A549 (cell line): ENCODE results near the gene IP6K1. TPM values are rescaled to one million over a fixed set of nuclear protein-coding genes. Genes with fewer than 3 reads are reported as not detected.

Experiments
- ATAC-seq, 2 experiments: fragments of 200-7000 bp in 1 of 2; fragments of >200 bp in 1 of 2; cut with Nextera tagmentation in 1 of 2; cut with Tn5 transposase in 1 of 2; 3 replicates each; pipeline versions ENCODE4 v1.8.0 to v1.9.1; 2018 to 2020; ENCODE audit warnings: mild to moderate bottlenecking in 1 of 2, moderate library complexity in 1 of 2
- CTCF ChIA-PET: fragments of 300-600 bp; sonication (Branson Sonifier 250); formaldehyde crosslinking; extraction: SDS; loops from one replicate; lab custom pipeline; 2021; ENCODE audit warnings: antibody characterized with exemption, inconsistent platforms; lab: Yijun Ruan, JAX
- POLR2A ChIA-PET: fragments of 350-600 bp; formaldehyde crosslinking; extraction: SDS; loops from one replicate; lab custom pipeline; 2021; ENCODE audit warnings: antibody characterized with exemption, inconsistent platforms; lab: Yijun Ruan, JAX
- DNase-seq, 2 experiments: peaks; one replicate each; pipeline versions ENCODE4 v3.0.0 to v3.0.0-alpha.2; 2011 to 2016; ENCODE audit warnings: low read depth in 1 of 2, low spot score in 1 of 2
- FAIRE-seq: peaks from 2 replicates; lab custom pipeline; 2011; peaks lifted over from hg19 to GRCh38; lab: Jason Lieb, UNC
- H3K27ac ChIP-seq, 2 experiments: fragments of >200 bp; sonication (Bioruptor Twin); formaldehyde crosslinking; 3 replicates each; pipeline ENCODE4 v1.5.1; 2016 to 2017
- H3K4me1 ChIP-seq: fragments of >200 bp; sonication (Bioruptor Twin); formaldehyde crosslinking; 3 replicates; pipeline ENCODE4 v1.6.1; 2016
- H3K4me2 ChIP-seq: fragments of >200 bp; sonication (Bioruptor Twin); formaldehyde crosslinking; 3 replicates; pipeline ENCODE4 v1.6.1; 2016
- H3K4me3 ChIP-seq: fragments of >200 bp; sonication (Bioruptor Twin); formaldehyde crosslinking; 3 replicates; pipeline ENCODE4 v1.5.1; 2016
- H3K9me3 ChIP-seq: fragments of >200 bp; sonication (Bioruptor Twin); formaldehyde crosslinking; 3 replicates; pipeline ENCODE4 v1.6.1; 2016
- ATOH8 ChIP-seq: fragments of 250-450 bp; sonication (Bioruptor Pico); IDR thresholded peaks from 2 replicates; pipeline ENCODE4 v1.5.0; 2020; ENCODE audit warnings: low read depth, mild to moderate bottlenecking, moderate library complexity
- BHLHE40 ChIP-seq: IDR thresholded peaks from 2 replicates; pipeline ENCODE4 v1.6.1; 2012; ENCODE audit warnings: low read depth, low read length, inconsistent platforms
- CTCF ChIP-seq: fragments of >200 bp; sonication (Bioruptor Twin); formaldehyde crosslinking; IDR thresholded peaks from 3 replicates; pipeline ENCODE4 v1.5.1; 2016
- FOSL2 ChIP-seq, 2 experiments: fragments of 450-650 bp in 1 of 2; fragments of >200 bp in 1 of 2; sonication (Bioruptor Twin) in 1 of 2; formaldehyde crosslinking; IDR thresholded peaks; 2 replicates each; pipeline versions ENCODE4 v1.5.0 to v1.6.1; 2016 to 2020; ENCODE audit warnings: mild to moderate bottlenecking in 1 of 2, moderate library complexity in 1 of 2
- GATA3 ChIP-seq: IDR thresholded peaks from 2 replicates; pipeline ENCODE4 v1.6.1; 2012; ENCODE audit warnings: borderline replicate concordance
- HEYL ChIP-seq: fragments of 250-450 bp; sonication (Bioruptor Pico); IDR thresholded peaks from 2 replicates; pipeline ENCODE4 v1.8.0; 2021; ENCODE audit warnings: mild to moderate bottlenecking, moderate library complexity
- HMGXB4 ChIP-seq: fragments of 250-450 bp; sonication (Bioruptor Pico); IDR thresholded peaks from 2 replicates; pipeline ENCODE4 v1.5.0; 2021; ENCODE audit warnings: mild to moderate bottlenecking, moderate library complexity, borderline replicate concordance
- HOXA7 ChIP-seq: fragments of 250-450 bp; sonication (Bioruptor Pico); IDR thresholded peaks from 2 replicates; pipeline ENCODE4 v1.5.0; 2020; ENCODE audit warnings: mild to moderate bottlenecking, moderate library complexity
- MAFK ChIP-seq: fragments of 450-650 bp; IDR thresholded peaks from 2 replicates; pipeline ENCODE4 v1.6.1; 2014; ENCODE audit not compliant: partially characterized antibody
- MAX ChIP-seq: IDR thresholded peaks from 2 replicates; pipeline ENCODE4 v1.6.1; 2012
- POLR2A ChIP-seq: IDR thresholded peaks from 2 replicates; pipeline ENCODE4 v1.6.1; 2012; ENCODE audit warnings: mild to moderate bottlenecking, low read length
- POLR2AphosphoS2 ChIP-seq: conservative IDR thresholded peaks from 2 replicates; pipeline ENCODE4 v1.6.1; 2012; ENCODE audit warnings: low read length, improper control_type of control experiment, inconsistent platforms
- RARB ChIP-seq: fragments of 250-450 bp; sonication (Bioruptor Pico); IDR thresholded peaks from 2 replicates; pipeline ENCODE4 v1.8.0; 2021; ENCODE audit warnings: mild to moderate bottlenecking, moderate library complexity
- RFX5 ChIP-seq: fragments of 450-650 bp; IDR thresholded peaks from 2 replicates; pipeline ENCODE4 v1.7.1; 2014; ENCODE audit warnings: antibody characterized with exemption, mild to moderate bottlenecking, moderate library complexity
- SMC3 ChIP-seq: fragments of >200 bp; sonication (Bioruptor Twin); formaldehyde crosslinking; IDR thresholded peaks from 3 replicates; pipeline ENCODE4 v1.6.1; 2018; ENCODE audit warnings: inconsistent platforms
- SREBF2 ChIP-seq: fragments of 450-650 bp; IDR thresholded peaks from 2 replicates; pipeline ENCODE4 v1.6.1; 2014; ENCODE audit warnings: mild to moderate bottlenecking, moderate library complexity
- TP53 ChIP-seq: fragments of 250-450 bp; sonication (Bioruptor Pico); IDR thresholded peaks from 2 replicates; pipeline ENCODE4 v1.5.0; 2021; ENCODE audit warnings: mild to moderate bottlenecking, moderate library complexity
- ZNF302 ChIP-seq: fragments of 250-450 bp; sonication (Bioruptor Pico); IDR thresholded peaks from 2 replicates; pipeline ENCODE4 v1.9.0; 2021; ENCODE audit warnings: inconsistent platforms, mild to moderate bottlenecking, moderate library complexity
- WGBS: methylation state at CpG from one replicate; pipeline ENCODE4 v1.1.6; 2017; ENCODE audit errors: missing lambda C conversion rate; 5-methylcytosine and 5-hydroxymethylcytosine counted together
- polyA plus RNA-seq, 4 experiments: library from polyadenylated mRNA; depleted of rRNA in 3 of 4; stranded (reverse); fragments of >200 nt; fragmentation: RNase III in 1 of 4; extraction: RNeasy Plus Mini Kit Qiagen cat#74134 plus additional on column Dnase treatment in 1 of 4; gene quantifications; 2 replicates in 3 of 4; 3 replicates in 1 of 4; pipeline ENCODE4 v1.2.3, GENCODE V29; 2011 to 2017
- TF ChIP-seq, protein P1 (sequence below): fragments of 450-650 bp; IDR thresholded peaks from 2 replicates; pipeline ENCODE4 v1.6.1; 2014; ENCODE audit warnings: antibody characterized with exemption

IP6K1 gene
- polyA plus RNA-seq, 2 of the 4 experiments (the other 2 are of a cell fraction), result 16.2 to 22.2 TPM

DNA sequence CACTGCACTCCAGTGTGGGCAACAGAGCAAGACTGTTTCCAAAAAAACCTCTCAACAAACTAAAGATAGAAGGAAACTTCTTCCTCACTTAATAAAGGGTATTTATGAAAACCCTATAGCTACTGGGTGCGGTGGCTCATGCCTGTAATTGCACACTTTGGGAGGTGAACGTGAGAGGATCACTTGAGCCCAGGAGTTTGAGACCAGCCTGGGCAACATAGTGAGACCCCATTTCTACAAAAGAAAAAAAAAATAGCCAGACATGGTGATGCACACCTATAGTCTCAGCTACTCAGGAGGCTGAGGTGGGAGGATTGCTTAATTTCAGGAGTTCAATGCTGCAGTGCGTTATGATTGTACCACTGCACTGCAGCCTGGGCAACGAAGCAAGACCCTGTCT is 22.4 kb downstream of the IP6K1 start:
- no peak for TF ChIP-seq MAFK
- TF ChIP-seq BHLHE40, result no peak
- no peak for TF ChIP-seq CTCF
- TF ChIP-seq, all 56 proteins: peak for 0
- DNase-seq, result no peak
- no peak for FAIRE-seq
- ChIA-PET CTCF (interaction anchor here (0.5 kb wide), 1 partner anchor 25 kb away, joined by 3 read pairs; no protein-coding TSS in a partner anchor), POLR2A (no interaction called here)
- ATAC-seq, result no peak
- H3K4me3 ChIP-seq, result no peak overlapping the region
- H3K27ac ChIP-seq, result no peak overlapping the region
- no peaks in the 10 kb centered on the region for H3K9me3 ChIP-seq
- no peak overlapping the region for H3K4me2 ChIP-seq
- H3K4me1 ChIP-seq, result no peaks in the 10 kb centered on the region
- 94% methylated on average over 4 of the region's 4 CpGs for whole genome bisulfite sequencing

GRCh38 chr3:49761661-49762060 is 24.7 kb downstream of the IP6K1 start:
- Histone ChIP-seq H3K4me1 (no peaks in the 10 kb centered on the region), H3K9me3 (no peaks in the 10 kb centered on the region), H3K4me3 (no peak overlapping the region), H3K4me2 (no peak overlapping the region), H3K27ac (no peak overlapping the region)
- TF ChIP-seq MAX (no peak), POLR2AphosphoS2 (no peak), ATOH8 (CRISPR knock-in tag) (no peak), RARB (CRISPR knock-in tag) (no peak), ZNF302 (CRISPR knock-in tag) (no peak), SMC3 (no peak), RFX5 (no peak), GATA3 (no peak)
- TF ChIP-seq, protein P1, sequence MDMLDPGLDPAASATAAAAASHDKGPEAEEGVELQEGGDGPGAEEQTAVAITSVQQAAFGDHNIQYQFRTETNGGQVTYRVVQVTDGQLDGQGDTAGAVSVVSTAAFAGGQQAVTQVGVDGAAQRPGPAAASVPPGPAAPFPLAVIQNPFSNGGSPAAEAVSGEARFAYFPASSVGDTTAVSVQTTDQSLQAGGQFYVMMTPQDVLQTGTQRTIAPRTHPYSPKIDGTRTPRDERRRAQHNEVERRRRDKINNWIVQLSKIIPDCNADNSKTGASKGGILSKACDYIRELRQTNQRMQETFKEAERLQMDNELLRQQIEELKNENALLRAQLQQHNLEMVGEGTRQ, result no peak
- FAIRE-seq (no peak), DNase-seq (no peak), ATAC-seq (no peak)
- POLR2A ChIA-PET, result no interaction called here
- 90% methylated on average over 3 of the region's 3 CpGs for WGBS
- CTCF ChIA-PET, result no interaction called here

GRCh38 chr3:49759226-49759625 is 27.1 kb downstream of the IP6K1 start:
- Histone ChIP-seq H3K4me2 (no peak overlapping the region), H3K9me3 (no peaks in the 10 kb centered on the region), H3K4me1 (no peaks in the 10 kb centered on the region), H3K27ac (no peak overlapping the region), H3K4me3 (no peak overlapping the region)
- ChIA-PET CTCF (interaction anchor here (1.0 kb wide), 1 partner anchor 171 kb away, joined by 3 read pairs; no protein-coding TSS in a partner anchor), POLR2A (no interaction called here)
- whole genome bisulfite sequencing, result 26% methylated on average over 1 of the region's 1 CpG
- TF ChIP-seq TP53 (CRISPR knock-in tag), result no peak
- TF ChIP-seq, protein P1, result no peak
- no peak for TF ChIP-seq POLR2A
- no peak for TF ChIP-seq HEYL (CRISPR knock-in tag)
- no peak for TF ChIP-seq FOSL2 (IDR thresholded peaks at IDR 0.05)
- TF ChIP-seq FOSL2 (CRISPR knock-in tag; IDR thresholded peaks at IDR 0.05), result no peak
- no peak for TF ChIP-seq HMGXB4 (CRISPR knock-in tag)
- TF ChIP-seq HOXA7 (CRISPR knock-in tag), result no peak
- TF ChIP-seq SREBF2, result no peak
- no peak for FAIRE-seq
- no peak for DNase-seq
- ATAC-seq, result no peak
